GM08714 (cell line): ENCODE results near the gene RND1.
"Not testable (repeated sequence)": the region's sequence is repeated elsewhere in the genome, so short reads cannot be mapped to it uniquely, and the experiment has no call there.

Source experiments
- H3K4me3 ChIP-seq: fragments of 200-500 bp; sonication (Bioruptor generic); 2 replicates; pipeline ENCODE4 v1.5.1; 2014; ENCODE audit warnings: mild to moderate bottlenecking, low read length, inconsistent platforms
- ZNF274 ChIP-seq: IDR thresholded peaks from 2 replicates; pipeline ENCODE4 v1.6.1; 2012; ENCODE audit warnings: mild to moderate bottlenecking, low read depth, low read length

The RND1 gene

DNA sequence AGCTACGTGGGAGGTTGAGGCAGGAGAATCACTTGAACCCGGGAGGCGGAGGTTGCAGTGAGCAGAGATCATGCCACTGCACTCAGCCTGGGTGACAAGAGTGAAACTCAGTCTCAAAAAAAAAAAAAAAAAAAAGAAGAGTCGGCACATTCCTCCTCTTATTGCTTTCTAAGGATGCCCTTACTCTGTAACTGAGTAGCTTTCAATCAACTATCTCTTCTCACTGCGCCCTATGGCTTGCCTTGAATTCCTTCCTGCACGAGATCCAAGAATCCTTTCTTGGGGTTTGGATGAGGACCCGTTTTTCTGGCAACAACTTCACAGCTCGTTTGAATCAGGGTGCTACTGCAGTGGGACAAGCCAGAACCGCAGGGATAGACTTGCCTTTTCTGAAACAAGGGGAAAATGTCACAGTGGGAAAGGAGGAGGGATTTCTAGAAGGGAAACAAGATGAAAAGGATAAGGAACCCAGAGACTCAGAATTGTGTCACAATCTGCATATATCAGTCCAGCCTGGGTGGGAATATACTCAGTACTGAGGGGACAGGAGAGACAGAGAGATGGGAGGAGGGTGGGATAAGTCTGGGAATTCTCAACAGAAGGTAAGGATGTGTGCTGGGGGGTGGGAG, 16.1 kb upstream of the RND1 start:
- no peak overlapping the region for H3K4me3 ChIP-seq
- no peak for TF ChIP-seq ZNF274

DNA sequence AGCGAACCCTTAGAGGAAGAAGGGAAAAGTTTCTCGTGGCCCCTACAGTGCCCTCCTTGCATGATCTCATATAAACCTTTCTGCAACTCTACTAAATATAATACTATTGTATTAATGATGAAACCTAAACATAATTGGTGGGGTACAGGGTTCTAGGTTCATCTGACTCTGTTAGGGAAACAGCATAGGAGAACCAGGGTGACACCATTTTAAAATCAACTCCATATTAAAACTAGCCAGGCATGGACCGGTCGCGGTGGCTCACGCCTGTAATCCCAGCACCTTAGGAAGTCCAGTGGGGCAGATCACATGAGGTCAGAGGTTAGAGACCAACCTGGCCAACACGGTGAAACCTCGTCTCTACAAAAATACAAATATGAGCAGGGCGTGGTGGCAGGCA, 15.0 kb upstream of the RND1 start:
- H3K4me3 ChIP-seq = no peak overlapping the region
- TF ChIP-seq ZNF274 = no peak

DNA sequence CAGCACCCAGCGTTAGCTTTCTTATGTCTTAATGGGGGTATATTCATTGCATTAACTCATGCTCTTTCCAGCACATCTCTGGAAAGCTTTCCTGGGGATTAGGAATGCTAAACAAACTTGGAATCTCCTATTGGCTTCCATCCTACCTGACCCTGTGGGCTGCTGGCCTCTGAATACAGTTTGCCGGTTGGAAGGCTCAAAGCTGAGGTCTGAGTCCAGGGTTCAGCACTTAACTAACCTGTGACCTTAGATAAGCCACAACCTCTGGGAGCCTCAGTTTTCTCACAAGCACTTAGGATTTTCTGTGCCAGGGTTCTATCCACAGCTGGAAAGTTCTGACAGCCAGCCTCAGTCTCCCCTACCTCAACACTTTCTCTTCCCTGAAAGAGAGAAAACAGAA, 12.9 kb upstream of the RND1 start:
- H3K4me3 ChIP-seq = no peak overlapping the region
- no peak for TF ChIP-seq ZNF274

DNA sequence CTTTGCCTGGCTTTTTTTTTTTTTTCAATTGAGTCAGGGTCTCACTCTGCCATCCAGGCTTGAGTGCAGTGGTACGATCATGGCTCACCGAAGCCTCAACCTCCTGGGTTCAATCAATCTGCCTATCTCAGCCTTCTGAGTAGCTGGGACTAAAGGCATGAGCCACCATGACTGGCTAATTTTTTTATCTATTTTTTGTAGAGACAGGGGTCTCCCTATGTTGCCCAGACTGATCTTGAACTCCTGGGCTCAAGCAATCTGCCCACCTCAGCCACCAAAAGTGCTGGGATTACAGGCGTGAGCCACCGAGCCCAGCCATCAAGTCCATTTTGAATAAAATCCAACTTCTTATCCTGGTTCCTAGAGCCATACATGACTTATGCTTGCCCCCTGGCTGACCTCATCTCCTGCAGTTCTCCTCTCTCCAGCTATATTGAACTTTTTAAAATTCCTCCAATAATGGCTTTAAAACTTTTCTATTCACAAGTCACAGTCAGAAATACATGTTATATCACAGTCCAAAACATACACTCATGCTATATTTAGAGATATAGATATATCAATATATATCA, 10.4 kb upstream of the RND1 start:
- H3K4me3 ChIP-seq = no peak overlapping the region
- no peak for TF ChIP-seq ZNF274

DNA sequence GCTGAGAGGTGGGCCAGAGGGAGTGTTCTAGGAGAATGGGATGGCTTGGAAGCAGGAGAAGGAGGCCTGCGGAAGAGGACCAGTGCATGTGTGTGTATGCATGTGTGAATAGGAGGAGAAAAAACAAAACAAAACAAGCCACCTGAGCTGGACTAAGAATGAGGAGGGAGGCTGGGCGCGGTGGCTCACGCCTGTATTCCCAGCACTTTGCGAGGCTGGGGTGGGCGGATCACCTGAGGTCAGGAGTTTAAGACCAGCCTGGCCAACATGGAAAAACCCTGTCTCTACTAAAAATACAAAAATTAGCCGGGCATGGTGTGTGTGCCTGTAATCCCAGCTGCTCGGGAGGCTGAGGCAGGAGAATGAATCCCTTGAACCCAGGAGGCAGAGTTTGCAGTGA, 7.9 kb upstream of the RND1 start:
- not testable (repeated sequence) for H3K4me3 ChIP-seq

DNA sequence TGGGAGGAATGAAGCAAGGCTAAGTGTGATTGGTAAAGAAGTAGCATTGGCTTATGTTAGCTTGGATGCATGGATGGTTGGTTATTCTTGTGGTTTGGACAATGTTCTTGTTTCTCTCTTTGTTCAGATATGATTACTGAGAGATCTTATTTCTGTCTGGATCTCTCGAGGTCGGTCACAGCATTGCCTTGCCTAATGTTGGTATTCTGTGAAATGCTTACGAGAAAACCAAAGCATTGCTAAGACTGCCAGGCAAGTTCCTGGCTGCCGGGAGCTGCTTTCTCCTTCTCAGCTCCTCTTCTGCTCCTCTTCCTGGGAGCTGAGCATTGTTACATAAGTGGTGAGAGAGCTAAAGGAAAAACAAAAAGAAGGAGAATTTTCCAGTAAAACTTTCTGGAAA, 7.4 kb upstream of the RND1 start:
- no peak overlapping the region for H3K4me3 ChIP-seq
- TF ChIP-seq ZNF274 = no peak

DNA sequence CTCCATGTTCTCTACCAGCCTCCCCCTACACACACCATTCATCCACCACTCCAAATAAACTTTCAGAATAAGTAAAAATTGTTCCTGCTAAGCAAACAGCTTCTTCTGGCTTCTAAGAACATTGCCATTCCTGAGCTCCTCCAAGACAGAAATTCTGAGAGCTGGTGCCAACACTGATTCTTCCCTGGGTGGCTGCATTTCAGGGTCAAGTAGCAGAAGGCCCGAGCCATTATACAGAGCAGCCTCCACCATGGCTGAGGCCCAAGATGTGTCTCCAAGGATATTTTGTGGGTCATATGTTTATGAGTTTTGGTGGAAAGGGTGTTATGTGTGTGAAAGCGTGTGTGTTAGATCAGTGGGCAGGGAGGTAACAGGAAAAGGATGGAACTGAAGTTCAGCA, 3.5 kb upstream of the RND1 start:
- no peak for TF ChIP-seq ZNF274
- H3K4me3 ChIP-seq = no peak overlapping the region

DNA sequence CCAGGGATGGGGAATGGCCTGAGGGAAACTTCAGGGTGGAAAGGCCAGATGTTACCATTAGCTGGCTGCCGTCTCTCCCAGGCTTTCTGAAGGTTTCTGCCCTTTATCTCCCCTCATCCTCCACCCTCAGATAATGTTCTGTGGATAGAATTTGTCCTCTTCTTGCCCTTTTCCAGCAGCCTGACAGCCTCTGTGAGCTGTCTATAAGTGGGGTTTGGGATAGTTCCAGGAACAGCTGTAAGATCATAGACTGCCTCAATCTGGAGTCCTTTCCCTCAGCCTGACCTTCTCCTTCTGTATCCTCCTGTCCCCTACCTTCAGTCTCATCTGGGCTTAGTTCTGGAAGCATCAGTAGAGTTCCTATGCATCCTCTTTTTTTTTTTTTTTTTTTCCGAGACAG, 2.8 kb upstream of the RND1 start:
- TF ChIP-seq ZNF274 = no peak
- no peak overlapping the region for H3K4me3 ChIP-seq

DNA sequence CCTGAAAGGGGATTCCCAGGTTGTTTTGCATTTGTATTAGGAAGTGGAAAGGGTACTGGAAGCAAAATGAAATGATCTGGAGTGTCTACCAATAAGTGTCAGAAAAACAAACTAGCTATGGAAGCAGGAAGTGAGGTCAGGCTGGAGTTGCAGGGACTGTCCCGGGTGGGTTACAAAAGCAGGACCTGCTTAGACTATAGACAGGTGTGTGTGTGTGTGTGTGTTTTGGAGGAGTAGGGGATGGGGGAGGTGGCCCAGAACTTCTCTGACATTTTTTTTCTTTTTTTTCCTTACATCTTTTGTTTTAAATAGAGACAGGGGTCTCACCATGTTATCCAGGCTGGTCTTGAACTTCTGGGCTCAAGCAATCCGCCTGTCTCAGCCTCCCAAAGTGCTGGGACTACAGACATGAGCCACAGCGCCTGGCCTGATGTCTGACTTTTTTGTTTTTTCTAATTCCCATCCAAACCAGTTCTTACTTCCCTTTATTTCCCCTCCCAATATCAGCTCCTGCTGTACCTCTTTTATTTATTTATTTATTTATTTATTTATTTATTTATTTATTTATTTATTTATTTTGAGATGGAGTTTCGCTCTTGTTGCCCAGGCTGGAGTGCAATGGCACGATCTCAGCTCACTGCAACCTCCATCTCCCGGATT, 512 bp upstream of the RND1 start:
- H3K4me3 ChIP-seq = peak overlapping the region; percentile 31; the same call in 1 of the 2 replicates
- no peak for TF ChIP-seq ZNF274

DNA sequence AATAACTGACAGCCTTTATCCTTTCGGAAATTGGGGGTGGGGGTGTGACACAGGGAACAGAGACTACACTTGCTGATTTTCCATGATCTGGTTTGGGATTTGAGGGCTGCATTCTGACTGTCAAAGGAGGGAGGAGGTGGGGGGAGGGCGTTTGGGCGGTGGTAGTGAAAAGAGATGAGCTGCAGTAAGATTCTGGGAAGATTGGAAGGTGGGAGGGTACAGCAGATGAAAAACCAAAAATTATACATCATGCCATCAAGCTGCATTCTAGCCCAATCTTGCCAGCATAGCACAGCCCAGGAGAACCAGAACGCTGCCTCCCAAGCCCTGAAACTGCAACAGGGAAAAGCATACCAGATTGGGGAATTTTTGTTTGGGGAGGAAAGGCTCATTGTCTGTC, 2.4 kb downstream of the RND1 start:
- TF ChIP-seq ZNF274 = no peak
- no peak overlapping the region for H3K4me3 ChIP-seq

DNA sequence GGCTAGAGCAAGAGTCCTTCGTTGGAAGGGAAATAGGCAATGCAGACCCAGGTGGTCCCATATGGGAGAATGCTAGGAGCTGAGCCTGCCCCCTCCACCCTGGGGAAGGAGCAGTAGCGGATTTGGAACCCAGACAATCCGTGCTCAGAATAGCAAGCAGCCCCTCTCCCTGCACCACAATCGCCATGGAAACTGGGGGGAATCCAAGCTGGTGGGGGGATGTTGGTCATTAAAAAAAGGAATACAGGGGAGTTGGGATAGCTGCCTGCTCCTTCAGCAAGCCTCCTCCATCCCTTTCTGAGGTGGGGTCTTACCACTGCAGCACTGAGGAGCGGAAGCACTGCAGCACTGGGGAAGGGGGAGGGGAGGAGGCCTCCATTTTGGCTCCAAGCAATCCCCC, 2.9 kb downstream of the RND1 start:
- no peak for TF ChIP-seq ZNF274
- H3K4me3 ChIP-seq = no peak overlapping the region

DNA sequence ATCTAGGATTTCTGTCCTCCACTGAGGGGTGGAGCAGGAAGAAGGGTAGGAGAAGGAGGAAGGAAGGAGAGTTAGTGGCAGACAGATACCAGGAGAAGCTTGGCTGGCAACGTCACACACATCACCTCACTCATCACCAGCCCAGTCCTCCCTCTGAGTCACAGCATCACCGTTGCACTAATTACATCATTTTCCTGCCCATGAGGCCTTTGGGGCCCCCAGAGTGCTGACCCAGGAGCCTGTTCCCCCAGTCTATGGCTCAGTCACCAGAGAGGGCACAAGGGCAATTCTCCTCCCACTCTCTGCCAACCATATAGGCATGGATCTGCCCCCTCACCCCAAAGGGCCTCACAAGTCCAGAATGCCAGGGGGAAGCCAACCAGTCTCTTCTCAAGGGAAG, 4.6 kb downstream of the RND1 start:
- H3K4me3 ChIP-seq = no peak overlapping the region
- no peak for TF ChIP-seq ZNF274

DNA sequence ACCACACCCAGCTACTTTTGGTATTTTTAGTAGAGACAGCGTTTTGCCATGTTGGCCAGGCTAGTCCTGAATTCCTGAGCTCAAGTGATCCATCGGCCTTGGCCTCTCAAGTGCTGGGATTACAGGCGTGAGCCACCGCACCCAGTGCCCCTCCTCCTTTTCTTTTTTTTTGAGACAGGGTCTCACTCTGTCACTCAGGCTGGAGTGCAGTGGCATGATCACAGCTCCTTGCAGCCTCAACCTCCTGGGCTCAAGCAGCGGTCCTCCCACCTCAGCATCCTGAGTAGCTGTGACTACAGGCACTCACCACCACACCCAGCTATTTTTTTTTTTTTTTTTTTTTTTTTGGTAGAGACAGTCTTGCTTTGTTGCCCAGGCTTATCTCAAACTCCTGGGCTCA, 5.4 kb downstream of the RND1 start:
- not testable (repeated sequence) for H3K4me3 ChIP-seq

DNA sequence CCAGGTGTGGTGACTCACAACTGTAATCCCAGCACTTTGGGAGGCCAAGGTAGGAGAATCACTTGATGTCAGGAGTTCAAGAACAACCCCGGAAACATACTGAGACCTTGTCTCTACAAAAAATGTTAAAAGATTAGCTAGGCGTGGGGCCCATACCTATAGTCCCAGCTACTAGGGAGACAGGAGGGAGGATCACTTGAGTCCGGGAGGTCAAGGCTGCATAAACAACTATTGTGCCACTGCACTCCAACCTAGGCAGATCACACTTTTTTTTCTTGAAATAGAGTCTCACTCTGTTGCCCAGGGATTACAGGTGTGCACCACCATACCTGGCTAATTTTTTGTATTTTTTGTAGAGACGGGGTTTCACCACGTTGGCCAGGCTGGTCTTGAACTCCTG, 6.1 kb downstream of the RND1 start:
- TF ChIP-seq ZNF274 = no peak
- no peak overlapping the region for H3K4me3 ChIP-seq

DNA sequence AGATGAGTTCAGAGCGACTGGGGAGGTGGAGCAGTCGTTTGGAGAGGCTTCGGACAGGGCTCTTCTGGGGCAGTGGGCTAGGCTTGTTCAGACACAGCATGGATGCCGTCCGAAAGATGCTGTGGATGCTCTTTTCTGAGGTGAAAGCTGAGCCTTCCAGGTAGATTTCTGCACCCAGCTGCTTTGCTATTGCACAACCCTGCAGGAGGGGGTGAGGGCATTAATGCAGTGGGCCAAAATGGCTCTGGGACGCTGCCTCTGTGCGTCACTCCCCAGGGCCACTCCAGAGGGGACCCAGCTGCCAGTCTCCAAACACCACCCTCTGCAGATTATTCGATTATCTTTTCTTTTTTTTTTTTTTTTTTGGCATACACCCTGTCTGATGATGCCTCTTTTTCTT, 7.6 kb downstream of the RND1 start:
- TF ChIP-seq ZNF274 = no peak
- H3K4me3 ChIP-seq = no peak overlapping the region

DNA sequence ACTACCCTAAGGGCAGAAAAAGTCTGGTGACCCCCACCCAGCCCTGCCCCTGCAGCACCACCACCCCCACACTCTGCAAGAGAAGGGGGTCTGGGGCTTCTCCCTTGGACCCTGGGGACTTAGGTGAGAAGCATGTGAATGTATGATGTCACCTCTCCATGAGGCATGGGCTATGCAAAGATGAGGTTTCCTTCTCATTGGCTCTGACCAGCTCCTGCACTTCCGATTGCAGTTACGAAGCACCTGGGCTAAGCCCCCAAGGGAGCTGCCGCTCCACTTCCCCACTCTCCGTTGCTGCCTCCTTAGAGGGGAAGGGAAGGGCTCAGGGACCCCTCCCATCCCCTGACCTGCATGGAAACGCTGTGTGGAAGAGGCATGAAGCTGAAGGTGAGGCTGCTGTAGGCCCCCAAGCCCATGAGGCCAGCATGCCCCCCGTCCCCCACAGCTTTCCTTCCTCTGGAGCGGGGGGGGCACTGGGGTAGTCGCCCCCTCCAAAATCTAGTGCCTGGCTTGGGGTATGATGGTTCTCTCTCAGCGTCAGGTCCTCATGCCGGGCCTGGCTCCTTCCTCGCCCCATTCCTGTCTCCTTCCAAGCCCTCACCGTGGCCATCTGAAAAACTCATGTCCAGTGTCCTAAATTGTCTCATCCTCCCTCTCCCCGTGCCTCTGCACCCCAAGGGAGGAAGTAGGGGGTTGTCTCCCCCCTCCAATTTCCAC, 8.2 kb downstream of the RND1 start:
- H3K4me3 ChIP-seq = no peak overlapping the region
- no peak for TF ChIP-seq ZNF274
